Measurements from ENCODE around the gene GALNT13. TPM values are rescaled to one million over a fixed set of nuclear protein-coding genes. Genes with fewer than 3 reads are reported as not detected.

GALNT13 gene
- total RNA-seq, 3 donors from 2014 or later: 0.33 to 17.3 (median 0.44) TPM

- Histone ChIP-seq H3K27me3 (no peaks in the 10 kb centered on the region), H3K4me1 (no peaks in the 10 kb centered on the region), H3K4me3 (no peak overlapping the region), H3K27ac (no peak overlapping the region), H3K36me3 (no peaks in the 10 kb centered on the region), H3K9me3 (no peaks in the 10 kb centered on the region)
- intact Hi-C loops (cut with DNase I; ENCODE audit: low total_unique reads): loop anchor here (5.0 kb wide), 1 partner anchor 1521 kb away; no protein-coding TSS in a partner anchor
- no peak for DNase-seq (ENCODE audit: low spot score in 2 of 2)
- TF ChIP-seq POLR2A (IDR thresholded peaks at IDR 0.05): no peak
- TF ChIP-seq, protein P1, sequence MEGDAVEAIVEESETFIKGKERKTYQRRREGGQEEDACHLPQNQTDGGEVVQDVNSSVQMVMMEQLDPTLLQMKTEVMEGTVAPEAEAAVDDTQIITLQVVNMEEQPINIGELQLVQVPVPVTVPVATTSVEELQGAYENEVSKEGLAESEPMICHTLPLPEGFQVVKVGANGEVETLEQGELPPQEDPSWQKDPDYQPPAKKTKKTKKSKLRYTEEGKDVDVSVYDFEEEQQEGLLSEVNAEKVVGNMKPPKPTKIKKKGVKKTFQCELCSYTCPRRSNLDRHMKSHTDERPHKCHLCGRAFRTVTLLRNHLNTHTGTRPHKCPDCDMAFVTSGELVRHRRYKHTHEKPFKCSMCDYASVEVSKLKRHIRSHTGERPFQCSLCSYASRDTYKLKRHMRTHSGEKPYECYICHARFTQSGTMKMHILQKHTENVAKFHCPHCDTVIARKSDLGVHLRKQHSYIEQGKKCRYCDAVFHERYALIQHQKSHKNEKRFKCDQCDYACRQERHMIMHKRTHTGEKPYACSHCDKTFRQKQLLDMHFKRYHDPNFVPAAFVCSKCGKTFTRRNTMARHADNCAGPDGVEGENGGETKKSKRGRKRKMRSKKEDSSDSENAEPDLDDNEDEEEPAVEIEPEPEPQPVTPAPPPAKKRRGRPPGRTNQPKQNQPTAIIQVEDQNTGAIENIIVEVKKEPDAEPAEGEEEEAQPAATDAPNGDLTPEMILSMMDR (IDR thresholded peaks at IDR 0.05): no peak
- TF ChIP-seq POLR2AphosphoS5 (IDR thresholded peaks at IDR 0.05): no peak
These were observed 496.4 kb downstream of the GALNT13 start for GRCh38 chr2:154368153-154368552.

DNA sequence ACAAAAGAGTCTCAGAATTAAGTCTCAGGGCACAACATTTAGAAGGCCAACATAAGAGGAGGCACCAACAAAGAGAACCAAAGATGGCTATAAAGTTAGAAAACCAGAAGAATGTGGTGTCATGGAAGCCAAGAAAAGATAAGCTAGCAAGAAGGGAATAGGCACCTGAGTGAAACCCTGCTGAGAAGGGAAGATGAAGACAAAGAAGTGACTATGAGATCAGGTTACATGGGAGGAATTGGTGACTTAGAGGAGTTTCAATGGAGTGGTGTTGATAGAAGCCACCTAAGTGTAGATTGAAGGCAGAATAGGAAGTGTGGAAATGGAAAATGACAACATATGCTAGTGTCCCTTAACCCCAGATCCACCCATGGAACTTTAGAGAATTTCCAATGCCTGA lies 499.2 kb downstream of the GALNT13 start:
- no peaks in the 10 kb centered on the region for H3K4me1 ChIP-seq
- H3K27ac ChIP-seq: no peak overlapping the region
- no peaks in the 10 kb centered on the region for H3K36me3 ChIP-seq
- no peaks in the 10 kb centered on the region for H3K9me3 ChIP-seq
- DNase-seq (ENCODE audit: low spot score in 2 of 2): no peak
- intact Hi-C loops (cut with DNase I; ENCODE audit: low total_unique reads): no loop called here
- no peak overlapping the region for H3K4me3 ChIP-seq
- H3K27me3 ChIP-seq: no peaks in the 10 kb centered on the region
- no peak for TF ChIP-seq POLR2AphosphoS5 (IDR thresholded peaks at IDR 0.05)
- TF ChIP-seq, protein P1 (IDR thresholded peaks at IDR 0.05): no peak
- no peak for TF ChIP-seq POLR2A (IDR thresholded peaks at IDR 0.05)

- no peaks in the 10 kb centered on the region for H3K4me1 ChIP-seq
- intact Hi-C loops (cut with DNase I; ENCODE audit: low total_unique reads): no loop called here
These were observed 502.7 kb downstream of the GALNT13 start for GRCh38 chr2:154374416-154374815.

GRCh38 chr2:154375579-154375931 lies 503.8 kb downstream of the GALNT13 start:
- no peak for DNase-seq (ENCODE audit: low spot score in 2 of 2)
- Histone ChIP-seq H3K27ac (no peak overlapping the region), H3K9me3 (no peaks in the 10 kb centered on the region), H3K4me1 (no peaks in the 10 kb centered on the region), H3K27me3 (peaks cover 0 to 7% of the 10 kb centered on the region in 2 donors), H3K4me3 (no peak overlapping the region), H3K36me3 (no peaks in the 10 kb centered on the region)
- intact Hi-C loops (cut with DNase I; ENCODE audit: low total_unique reads): no loop called here
- no peak for TF ChIP-seq POLR2A (IDR thresholded peaks at IDR 0.05)
- TF ChIP-seq, protein P1 (IDR thresholded peaks at IDR 0.05): peak in 1 of 3 donors; percentile 17

More at GRCh38 chr2:154374416-154374815, 502.7 kb downstream of the GALNT13 start:
- Histone ChIP-seq H3K36me3 (no peaks in the 10 kb centered on the region), H3K4me3 (no peak overlapping the region), H3K9me3 (no peaks in the 10 kb centered on the region), H3K27me3 (peaks cover 0 to 7% of the 10 kb centered on the region in 2 donors), H3K27ac (no peak overlapping the region)
- TF ChIP-seq POLR2AphosphoS5 (IDR thresholded peaks at IDR 0.05) (no peak), POLR2A (IDR thresholded peaks at IDR 0.05) (no peak)
- TF ChIP-seq, protein P1 (IDR thresholded peaks at IDR 0.05): no peak
- DNase-seq (ENCODE audit: low spot score in 2 of 2): no peak

DNA sequence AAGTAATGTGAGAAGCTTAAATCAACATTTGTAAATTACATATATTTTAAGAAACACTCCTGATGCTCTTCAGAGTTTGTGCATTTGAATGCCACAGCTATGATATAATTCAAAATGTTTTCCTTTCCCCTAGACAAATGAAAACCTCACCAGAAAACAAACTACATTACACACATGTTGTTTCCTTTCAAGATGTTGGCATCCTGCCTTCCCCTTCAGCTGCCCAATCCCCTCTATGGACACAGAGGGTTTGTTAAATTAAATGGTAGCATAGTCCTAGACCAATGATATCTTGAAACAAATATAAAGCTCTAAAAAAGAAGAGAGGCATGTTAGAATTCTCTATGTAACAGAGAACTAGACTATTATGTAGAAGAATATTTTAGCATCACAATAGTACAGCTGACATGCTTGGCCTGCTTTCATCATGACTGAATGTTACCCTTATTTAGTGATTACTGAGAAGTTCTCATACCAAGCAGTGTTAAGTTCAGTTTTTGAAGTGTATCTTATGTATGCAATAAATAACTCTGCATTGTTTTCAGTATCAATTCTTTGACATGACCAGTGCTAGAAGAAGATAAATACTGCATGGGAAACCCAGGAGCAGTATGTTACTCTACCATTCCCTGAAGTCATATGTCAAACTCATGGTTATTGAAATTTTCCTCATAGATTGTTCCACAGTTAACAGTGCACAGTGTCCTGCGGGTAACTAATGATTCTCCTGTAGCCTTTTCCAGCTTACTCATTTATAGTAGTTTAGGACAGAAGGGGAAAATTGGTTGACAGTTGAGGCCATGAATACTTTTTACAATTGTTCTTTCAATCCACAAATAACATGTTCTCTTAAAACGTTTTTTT lies 510.4 kb downstream of the GALNT13 start:
- Histone ChIP-seq H3K36me3 (no peaks in the 10 kb centered on the region), H3K4me3 (no peak overlapping the region), H3K27me3 (peaks cover 0 to 7% of the 10 kb centered on the region in 2 donors), H3K27ac (no peak overlapping the region), H3K4me1 (no peaks in the 10 kb centered on the region), H3K9me3 (no peaks in the 10 kb centered on the region)
- no peak for TF ChIP-seq POLR2AphosphoS5 (IDR thresholded peaks at IDR 0.05)
- TF ChIP-seq, protein P1 (IDR thresholded peaks at IDR 0.05): no peak
- no peak for TF ChIP-seq POLR2A (IDR thresholded peaks at IDR 0.05)
- intact Hi-C loops (cut with DNase I; ENCODE audit: low total_unique reads): no loop called here
- DNase-seq (ENCODE audit: low spot score in 2 of 2): no peak

Data from breast epithelium (tissue), 4 donors.